Stimulated activated CD8-positive, alpha-beta memory T cell treated with anti-CD3 and anti-CD28 coated beads, Interleukin-12 subunit alpha, Interleukin-12 subunit beta, amount 100 ng/mL, for 1 hour (primary cell): ENCODE measurements around the gene RIN2.

Experiments
- DNase-seq: peaks from one replicate; pipeline ENCODE4 v3.0.0-alpha.2; 2020; ENCODE audit warnings: low read depth

RIN2 gene, protein sequence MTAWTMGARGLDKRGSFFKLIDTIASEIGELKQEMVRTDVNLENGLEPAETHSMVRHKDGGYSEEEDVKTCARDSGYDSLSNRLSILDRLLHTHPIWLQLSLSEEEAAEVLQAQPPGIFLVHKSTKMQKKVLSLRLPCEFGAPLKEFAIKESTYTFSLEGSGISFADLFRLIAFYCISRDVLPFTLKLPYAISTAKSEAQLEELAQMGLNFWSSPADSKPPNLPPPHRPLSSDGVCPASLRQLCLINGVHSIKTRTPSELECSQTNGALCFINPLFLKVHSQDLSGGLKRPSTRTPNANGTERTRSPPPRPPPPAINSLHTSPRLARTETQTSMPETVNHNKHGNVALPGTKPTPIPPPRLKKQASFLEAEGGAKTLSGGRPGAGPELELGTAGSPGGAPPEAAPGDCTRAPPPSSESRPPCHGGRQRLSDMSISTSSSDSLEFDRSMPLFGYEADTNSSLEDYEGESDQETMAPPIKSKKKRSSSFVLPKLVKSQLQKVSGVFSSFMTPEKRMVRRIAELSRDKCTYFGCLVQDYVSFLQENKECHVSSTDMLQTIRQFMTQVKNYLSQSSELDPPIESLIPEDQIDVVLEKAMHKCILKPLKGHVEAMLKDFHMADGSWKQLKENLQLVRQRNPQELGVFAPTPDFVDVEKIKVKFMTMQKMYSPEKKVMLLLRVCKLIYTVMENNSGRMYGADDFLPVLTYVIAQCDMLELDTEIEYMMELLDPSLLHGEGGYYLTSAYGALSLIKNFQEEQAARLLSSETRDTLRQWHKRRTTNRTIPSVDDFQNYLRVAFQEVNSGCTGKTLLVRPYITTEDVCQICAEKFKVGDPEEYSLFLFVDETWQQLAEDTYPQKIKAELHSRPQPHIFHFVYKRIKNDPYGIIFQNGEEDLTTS

DNA sequence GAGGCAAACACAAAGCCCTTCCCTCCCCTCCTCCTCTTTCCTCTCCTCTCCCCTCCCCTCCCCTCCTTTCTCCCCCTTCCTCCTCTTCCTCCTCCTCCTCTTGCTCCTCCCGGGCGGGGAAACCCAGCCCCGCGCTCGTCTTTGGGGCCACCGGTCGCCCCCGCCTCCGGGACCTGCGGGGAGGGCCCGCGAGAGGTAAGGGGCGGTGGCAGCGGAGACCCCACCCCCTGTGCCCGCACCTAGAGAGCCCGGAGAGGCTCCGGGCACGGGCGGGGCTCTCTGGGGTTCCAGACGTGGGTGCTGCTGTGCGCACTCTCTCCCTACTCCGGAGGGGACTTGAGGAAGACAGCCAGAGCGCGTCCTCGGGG is at the start of gene RIN2:
Gene RIN2 (plus strand): TSS at position 126 of the 368 bp plus-strand sequence. CDS start 131,344 bp downstream, outside the sequence.
- no peak for DNase-seq

DNA sequence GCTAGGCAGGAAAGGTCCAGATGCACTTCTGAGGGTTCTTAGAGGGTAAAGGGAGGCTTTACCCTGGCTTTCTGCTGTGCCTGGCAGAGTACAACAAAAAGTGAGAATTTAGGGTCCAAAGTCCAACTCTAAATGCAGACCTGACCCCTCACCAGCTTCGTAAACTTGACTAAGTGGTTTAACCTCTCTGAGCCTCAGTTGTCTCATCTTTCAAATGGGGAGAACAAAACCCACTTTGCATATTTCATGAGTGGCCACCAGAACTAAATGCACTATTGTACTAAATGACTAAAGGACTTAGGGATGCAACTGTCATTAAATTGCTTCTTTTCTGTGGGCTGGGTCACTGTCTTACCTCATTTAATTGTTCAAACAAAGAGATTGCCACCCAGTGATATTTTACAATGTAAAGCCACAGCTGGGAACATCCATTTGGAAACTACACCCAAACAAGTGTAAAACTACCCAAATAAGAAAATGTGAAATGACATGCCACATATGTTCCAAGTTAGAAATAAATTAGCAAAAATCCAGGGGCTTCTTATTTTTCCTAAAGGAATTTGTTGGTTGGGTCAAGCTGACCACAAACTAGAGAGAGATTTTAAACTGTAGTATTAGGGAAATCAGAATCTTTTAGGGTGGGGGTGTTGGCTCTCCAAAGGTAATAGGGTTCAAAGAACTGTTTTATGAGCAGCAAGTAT is 48.3 kb upstream of the RIN2 start:
- no peak for DNase-seq

- no peak for DNase-seq
These were observed 47.5 kb upstream of the RIN2 start for GRCh38 chr20:19710336-19711120.

GRCh38 chr20:19711126-19711525 is 46.9 kb upstream of the RIN2 start:
- DNase-seq, result no peak

DNA sequence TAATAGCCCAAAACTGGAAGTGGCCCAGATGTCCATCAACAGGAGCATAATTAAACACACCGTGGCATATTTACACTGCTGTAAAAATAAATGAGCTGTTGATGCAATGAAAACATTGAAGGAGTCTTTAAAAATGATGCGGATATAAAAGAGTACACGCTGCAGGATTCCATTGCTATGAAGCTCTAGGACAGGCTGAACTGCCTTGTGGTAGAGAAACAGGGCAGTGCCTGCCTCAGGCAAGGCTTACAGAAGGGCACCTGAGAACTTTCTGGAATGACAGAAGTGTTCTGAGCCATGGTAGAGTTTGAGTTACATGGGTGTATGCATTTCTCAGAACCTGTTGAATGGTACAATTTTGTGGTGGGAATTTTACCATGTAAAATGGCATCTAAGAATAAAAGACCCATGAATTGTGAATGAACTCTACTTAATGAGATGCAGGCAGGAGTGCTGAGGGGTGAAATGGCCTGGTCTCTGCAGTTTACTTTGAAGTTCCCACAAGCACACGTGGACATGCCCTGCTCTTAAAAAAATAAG is 45.3 kb upstream of the RIN2 start:
- no peak for DNase-seq

DNA sequence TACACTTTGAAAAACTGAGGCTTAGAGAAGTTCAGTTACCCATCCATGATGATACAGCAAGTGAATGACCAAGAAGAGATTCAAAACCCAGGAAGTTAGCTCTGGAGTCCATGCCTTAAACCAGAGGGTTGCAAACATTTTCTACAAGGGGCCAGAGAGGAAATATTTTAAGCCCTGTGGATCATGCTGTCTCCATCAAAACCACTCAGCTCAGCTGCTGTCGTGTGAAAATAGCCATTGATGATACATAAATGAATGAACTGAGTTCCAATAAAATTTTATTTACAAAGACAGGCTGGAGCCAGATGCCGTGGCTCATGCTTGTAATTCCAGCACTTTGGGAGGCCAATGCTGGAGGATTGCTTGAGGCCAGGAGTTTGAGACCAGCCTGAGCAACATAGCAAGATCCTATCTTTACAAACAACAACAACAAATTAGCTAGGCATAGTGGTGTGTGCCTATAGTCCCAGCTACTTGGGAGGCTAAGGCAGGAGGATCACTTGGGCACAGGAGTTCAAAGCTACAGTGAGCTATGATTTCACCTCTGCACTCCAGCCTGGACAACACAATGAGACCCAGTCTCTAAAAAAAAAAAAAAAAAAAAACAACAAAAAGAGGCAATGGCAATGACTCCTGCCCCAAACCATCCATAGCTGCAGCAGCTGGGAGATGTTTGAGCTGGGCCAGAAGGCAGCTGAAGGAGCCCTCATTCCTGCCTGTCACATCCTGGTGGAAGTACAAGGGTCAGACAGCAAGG is 44.1 kb upstream of the RIN2 start:
- DNase-seq, result no peak

GRCh38 chr20:19714579-19714840 is 43.5 kb upstream of the RIN2 start:
- no peak for DNase-seq

DNA sequence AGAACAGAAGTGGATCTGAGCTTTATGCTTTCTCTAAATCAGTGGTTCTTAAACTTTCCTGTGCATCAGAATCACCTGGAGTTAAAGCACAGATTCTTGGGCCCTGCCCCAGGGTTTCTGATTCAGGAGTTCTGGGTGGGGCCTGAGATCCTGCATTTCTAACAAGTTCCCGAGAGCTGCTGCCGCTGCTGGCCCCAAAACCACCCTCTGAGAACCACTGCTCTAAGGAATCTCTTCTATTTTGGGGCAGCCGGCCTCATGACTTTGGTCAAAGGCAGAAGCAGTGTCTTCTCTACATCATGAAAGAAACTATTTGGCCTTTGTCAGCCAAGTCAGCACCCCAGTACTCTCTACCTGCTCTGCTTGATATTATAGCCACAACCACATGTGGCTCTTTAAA is 42.1 kb upstream of the RIN2 start:
- no peak for DNase-seq

DNA sequence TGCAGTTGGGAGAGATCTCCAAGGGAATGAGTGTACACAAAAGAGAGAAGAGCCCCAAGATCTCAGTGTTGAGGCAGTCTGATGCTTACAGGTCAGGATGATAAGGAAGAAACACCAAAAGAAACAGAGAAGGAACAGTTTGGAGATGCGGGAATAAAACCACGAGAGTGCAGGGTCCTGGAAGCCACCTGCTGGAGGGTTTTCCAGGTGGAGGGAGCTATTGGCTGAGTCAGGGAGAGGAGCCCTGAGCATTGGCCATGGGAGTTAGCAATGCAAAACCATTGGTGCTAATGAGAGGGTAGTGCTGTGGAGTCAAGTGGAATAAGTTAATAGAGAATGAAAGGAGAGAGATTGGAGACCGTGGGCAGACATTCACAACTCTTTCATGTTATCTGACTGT is 39.2 kb upstream of the RIN2 start:
- DNase-seq, result no peak

GRCh38 chr20:19720991-19721390 is 37.1 kb upstream of the RIN2 start:
- DNase-seq, result no peak

- no peak for DNase-seq
These were observed 35.0 kb upstream of the RIN2 start for GRCh38 chr20:19723051-19723450.

GRCh38 chr20:19723813-19724430 is 34.1 kb upstream of the RIN2 start:
- no peak for DNase-seq

DNA sequence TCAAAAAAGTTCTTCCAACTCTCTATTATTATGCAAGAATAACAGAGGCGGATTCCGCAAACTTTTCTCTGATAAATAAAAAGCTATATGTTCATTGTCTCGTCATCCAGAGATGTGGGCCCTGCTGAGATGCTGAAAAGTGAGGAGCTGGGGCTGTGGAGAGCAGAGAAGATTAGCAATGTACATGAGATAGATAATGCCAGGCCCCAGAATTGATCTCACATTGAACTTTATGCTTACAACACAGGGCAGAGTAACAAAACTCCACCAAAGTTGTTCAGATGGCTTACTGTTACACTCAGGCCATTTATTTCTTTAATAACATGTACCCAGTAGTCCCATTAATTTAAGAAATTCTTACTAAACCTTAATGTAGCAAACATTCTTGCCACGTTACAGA is 32.7 kb upstream of the RIN2 start:
- DNase-seq, result no peak

GRCh38 chr20:19725814-19726525 is 32.1 kb upstream of the RIN2 start:
- no peak for DNase-seq

GRCh38 chr20:19727251-19727847 is 30.7 kb upstream of the RIN2 start:
- no peak for DNase-seq

DNA sequence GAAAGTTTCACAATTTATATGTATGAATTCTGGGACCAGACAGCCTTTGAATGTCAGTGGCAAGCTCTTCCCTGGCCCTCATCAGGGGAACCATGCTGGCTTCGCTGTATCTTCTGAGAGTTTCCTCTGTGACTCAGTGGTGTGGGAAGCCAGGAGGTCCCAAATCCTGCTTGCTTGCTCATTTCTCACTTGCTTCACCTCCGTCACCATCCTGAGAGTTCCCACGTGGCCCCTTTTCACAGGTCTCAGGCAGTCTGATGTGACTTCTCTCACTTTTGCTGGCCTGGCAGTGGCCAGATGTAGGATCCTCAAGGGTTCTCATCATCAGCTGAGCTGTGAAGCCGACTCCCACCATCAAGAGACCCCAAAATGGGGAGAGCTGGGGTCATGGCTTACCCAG is 28.4 kb upstream of the RIN2 start:
- no peak for DNase-seq

DNA sequence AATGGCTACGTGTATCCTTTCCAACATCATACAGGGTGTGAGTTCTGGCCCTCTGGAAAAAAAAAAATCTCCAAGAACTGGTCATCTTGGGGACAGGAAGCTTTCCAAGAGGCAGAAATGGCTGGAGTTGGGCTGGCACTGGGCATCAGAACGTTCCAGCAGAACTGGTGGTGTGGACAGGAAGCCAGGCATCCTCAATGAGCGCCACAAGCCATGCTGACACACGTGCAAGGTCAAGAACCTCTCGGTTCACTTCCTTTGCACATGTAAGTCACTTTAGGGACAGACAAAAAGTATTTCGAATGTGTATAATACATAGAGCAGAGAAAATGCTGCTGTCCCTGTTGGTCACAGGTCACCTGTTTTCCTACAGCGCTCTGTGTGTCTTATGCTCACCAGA is 27.4 kb upstream of the RIN2 start:
- no peak for DNase-seq

DNA sequence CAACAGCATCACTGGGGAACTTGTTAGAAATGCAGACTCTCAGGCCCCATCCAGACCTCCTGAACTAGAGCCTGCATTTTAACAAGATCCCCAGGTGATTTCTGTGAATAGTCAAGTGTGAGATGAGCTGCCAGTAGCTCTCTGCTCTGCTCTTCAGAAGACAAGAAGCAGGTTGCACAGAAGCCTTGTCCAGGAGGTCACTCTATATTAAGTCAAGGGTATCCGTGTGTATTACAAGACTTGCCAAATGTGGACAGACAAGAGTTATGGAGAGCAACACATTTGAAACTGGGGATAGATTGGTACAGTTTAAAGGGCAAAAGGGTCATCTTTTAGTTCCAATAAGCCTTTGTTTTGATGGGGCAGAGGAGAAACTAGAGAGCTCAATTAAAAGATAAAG is 23.2 kb upstream of the RIN2 start:
- DNase-seq, result no peak

GRCh38 chr20:19735446-19735845 is 22.6 kb upstream of the RIN2 start:
- no peak for DNase-seq

DNA sequence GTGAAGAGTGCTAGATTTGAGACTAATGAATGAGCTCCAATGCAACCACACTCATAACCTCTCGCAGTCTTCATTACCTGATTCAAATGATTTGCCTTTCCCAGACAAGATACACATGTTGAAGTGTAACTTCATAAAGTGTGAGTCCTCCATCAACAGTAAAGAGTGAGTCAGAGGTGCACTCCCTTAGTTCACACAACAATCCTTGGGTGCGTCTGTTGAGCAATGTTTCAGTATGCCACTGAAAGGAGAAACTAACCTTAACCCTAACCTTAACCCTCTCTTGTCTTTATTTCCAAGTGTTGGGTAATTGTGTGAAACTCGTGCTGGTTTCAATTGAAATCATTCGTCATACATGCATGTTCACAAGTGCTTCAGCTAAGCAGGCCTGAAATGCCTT is 21.0 kb upstream of the RIN2 start:
- no peak for DNase-seq
